GM18520 (cell line): ENCODE data around the gene PRPF40A.

Experiments used
- ATAC-seq: cut with Tn5 transposase; IDR thresholded peaks from one replicate; pipeline ENCODE4 v1.9.1; 2021; ENCODE audit not compliant: unreplicated experiment

PRPF40A gene

DNA sequence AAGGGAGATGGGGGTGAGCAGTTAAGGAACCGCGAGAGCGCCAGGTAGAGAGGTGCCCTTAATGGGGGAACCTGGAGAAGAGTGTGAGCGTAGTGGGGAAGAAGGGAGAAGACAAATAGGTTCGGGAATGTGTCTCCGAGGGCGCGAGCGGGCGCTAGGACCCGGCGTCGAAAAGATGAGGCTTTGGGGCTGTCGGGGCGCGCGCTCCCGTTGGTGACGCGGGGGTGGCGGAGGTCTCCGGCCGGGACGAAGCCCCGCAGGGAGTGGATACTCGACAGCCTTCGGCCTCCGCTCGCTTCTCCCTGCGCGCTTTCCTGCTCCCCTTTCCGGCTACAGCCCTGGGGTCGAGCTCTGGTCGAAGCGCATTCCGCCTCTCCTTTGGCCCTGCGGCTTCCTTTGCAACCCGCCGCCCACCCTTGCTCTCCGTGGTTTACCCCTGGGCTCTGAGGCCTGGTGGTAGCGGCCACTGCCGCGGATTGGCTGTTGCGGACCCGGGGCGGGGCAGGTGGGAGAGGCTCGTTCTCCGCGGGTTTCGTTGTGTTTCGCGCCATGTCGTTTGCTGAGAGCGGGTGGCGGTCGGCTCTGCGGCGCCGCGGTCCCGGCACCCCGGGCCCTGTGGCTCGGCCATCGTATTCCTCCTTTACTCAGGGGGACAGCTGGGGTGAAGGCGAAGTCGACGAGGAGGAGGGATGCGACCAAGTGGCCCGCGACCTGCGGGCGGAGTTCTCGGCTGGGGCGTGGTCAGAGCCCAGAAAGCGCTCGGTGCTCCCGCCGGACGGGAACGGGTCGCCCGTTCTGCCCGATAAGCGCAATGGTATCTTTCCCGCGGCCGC is 1.0 kb upstream of the PRPF40A start, which contains the start of gene ARL6IP6:
TSS of gene ARL6IP6 (plus strand) at position 545 of the 833 bp plus-strand sequence. CDS start at position 550, 5 bp downstream.
- ATAC-seq: peak; percentile 53

DNA sequence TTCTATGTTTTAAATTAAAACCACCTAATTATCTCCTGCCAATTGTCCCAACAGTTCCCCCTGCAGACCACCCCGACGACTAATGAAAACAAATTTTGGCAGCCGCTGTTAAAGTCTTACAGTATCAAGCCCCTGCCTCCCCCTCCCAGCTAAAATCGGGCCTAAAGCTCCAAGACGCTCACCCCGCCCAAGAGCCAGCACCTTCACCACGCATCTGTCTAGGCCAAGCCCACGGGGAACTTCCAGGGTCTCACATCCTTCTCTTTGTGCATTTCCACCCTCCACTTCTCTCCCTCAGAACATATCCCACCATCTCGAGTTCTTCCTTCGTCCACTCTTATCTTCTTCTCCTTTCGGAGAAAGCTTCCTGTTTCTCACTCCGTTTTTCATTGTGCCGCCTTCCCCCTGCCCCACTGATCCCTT is 445 bp downstream of the PRPF40A start:
- no peak for ATAC-seq

DNA sequence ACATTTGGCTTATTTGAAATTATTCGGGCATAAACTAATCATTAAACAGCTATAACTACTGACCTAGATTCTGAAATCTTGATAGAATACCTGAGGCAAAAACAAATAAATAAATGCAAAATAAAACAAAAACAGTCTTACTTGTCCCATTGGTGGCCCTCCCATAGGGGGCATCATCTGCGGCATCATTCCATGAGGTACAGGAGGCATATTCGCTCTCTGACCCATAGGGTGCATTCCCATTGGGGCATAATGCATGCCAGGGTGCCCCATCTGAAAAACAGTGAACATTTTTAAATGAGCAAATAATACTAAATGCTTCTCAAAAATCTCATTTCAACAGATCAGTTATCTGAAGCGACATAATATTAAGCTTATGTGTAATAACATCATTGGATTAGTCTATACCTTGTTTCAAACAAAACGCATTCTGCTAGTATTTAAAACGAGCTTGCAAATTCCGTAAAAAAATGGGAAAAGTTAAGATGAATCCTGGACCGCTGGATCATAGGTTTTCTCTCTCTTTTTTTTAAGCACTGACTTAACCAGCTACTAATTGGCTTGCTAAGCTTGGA is 1.3 kb downstream of the PRPF40A start:
- ATAC-seq: no peak

- ATAC-seq: no peak
Observed at GRCh38 chr2:152715112-152715511, 2.1 kb downstream of the PRPF40A start.

DNA sequence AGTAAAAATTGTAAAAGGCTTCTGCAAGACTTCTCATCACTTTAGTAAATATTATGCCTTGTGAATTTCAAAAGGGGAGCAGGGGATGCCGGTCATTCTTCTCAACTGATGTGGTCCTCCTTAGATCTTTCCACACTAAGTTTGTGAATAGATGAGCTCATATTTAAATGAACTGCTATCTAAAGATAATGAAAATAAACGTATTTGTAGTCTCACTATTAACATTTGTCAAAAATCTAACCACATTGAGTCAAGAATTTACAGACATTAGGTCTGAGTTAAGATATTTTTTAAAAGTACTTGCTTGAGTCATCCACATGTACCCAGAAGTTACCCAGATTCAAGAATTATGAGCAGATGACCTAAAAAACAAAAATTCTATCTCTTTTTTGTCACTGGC is 6.5 kb downstream of the PRPF40A start:
- ATAC-seq: no peak

- ATAC-seq: no peak
Observed at GRCh38 chr2:152708742-152709141, 8.5 kb downstream of the PRPF40A start.

- no peak for ATAC-seq
Observed at GRCh38 chr2:152706477-152707021, 10.7 kb downstream of the PRPF40A start.

GRCh38 chr2:152701198-152701597 is 16.1 kb downstream of the PRPF40A start:
- no peak for ATAC-seq

DNA sequence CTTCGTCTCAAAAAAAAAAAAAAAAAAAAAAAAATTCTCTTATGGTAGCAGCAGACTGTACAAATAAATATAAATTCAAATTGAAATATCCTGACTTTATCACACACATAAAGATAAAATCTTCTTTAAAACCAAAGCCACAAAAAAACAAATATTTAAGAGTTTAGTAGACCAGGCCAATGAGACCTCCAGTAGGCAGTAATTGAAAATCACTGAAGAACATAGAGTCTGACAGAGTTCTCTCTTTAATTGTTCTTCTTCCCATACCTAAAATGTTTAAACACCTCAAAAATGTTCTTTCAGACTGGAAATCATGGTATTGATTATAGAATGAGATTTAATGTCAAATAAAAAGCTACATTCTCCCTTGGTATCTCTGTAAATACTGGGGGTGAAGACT is 20.8 kb downstream of the PRPF40A start:
- ATAC-seq: no peak

DNA sequence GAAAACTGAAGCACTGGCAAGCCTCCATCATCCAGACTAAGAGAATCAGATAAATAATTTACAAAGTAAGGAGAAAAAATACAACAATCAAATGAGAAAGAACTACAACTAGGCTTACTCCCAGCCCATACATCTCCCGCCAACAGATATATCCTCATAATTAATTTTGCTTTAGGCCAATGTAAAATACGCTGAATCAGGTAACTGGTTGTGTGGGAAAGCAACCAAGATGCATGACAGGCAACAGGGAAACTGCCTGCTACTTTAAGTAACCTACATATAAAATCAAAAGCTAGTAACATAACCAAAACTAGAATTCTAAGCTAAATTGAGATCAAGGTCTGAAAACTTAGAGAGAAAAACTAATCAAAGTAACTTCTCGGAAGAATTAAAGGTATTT is 21.5 kb downstream of the PRPF40A start:
- no peak for ATAC-seq

GRCh38 chr2:152694161-152694661 is 23.1 kb downstream of the PRPF40A start:
- ATAC-seq: no peak

DNA sequence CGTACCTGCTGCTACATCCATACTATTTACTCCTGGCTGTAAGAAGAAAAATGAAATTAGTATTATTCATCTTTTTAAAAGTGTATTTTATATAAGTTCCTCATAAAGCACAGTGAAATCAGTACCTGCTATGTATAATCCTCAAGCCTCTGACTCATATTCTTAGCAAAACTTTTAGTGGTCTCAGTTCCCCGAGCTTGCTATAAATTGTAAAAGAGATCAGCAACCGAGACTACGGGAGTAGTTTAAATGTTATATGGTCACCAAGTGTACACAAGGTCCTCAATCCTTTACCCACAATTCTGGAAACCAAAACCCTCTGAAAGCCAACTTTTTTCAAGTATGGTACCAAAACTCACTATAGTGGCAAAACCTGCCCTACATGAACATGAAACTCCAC is 24.2 kb downstream of the PRPF40A start:
- ATAC-seq: peak; percentile 82

DNA sequence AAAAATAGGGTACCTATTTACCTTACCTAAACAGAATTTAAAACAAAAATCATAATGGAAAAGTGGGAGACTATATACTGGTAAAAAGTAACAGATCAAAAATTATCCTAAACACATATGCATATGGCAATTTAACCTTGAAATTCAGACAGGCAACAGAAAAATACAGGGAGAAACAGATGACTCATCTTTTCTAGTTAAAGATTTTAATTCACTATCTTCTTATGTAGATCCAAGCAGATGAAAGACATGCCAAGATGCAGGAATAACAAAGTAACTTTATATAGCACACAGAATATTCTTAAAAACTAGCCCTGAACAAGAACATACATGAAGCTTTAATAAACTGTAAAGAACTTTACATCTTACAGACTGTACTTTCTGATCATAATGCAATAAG is 30.9 kb downstream of the PRPF40A start:
- no peak for ATAC-seq

GRCh38 chr2:152683400-152683799 is 33.9 kb downstream of the PRPF40A start:
- ATAC-seq: no peak

- no peak for ATAC-seq
Observed at GRCh38 chr2:152682663-152683062, 34.6 kb downstream of the PRPF40A start.

- ATAC-seq: no peak
Observed at GRCh38 chr2:152678808-152679207, 38.5 kb downstream of the PRPF40A start.

DNA sequence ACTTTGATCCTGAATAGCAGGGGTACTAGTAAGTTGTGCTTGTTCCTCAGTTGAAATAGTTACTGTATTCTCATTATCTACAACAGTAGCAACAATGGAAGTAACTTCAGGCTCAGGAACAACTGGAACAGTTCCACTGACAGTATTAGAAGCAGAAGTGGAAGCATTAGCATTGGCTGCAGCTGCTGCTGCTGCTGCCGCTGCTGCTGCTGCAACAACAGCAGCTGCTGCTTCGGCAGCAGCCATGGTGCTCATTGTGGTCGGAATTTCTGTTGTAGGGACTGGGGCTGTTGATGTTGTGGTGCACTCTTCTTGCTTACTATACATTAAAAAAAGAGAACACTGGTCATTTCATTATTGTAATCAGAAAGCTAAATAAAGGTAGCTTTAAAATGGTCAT is 40.8 kb downstream of the PRPF40A start:
- ATAC-seq: no peak

GRCh38 chr2:152674334-152674733 is 42.9 kb downstream of the PRPF40A start:
- ATAC-seq: no peak

DNA sequence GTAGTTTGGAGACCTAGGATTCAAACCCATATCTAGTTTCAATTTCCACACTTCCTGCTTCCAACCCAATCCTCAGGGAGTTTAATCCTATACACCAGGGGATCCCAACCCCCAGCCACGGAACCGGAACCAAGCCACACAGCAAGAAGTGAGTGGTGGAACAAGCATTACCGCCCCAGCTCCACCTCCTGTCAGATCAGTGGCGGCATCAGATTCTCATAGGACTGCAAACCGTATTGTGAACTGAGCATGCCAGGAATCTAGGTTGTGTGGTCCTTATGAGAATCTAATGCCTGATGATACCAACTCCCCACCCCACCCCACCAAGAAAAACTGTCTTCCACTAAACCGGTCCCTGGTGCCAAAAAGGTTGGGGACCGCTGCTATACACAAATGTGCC is 52.5 kb downstream of the PRPF40A start:
- no peak for ATAC-seq

DNA sequence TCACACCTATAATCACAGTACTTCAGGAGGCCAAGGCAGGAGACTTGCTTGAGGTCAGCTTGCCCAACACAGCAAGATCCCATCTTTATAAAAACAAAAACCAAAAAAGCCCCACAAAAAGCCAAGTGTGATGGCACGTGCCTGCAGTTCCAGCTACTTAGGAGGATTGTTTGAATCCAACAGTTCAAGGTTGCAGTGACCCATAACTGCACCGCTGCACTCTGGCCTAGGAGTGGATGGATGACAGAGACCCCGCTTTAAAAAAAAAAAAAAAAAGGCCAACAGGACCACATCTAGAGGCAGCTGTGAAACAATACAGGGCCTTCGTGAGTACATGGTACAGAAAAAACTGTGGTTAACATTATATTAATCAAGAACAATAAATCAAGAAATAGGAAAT is 56.2 kb downstream of the PRPF40A start:
- ATAC-seq: no peak

GRCh38 chr2:152658221-152658620 is 59.0 kb downstream of the PRPF40A start:
- no peak for ATAC-seq

DNA sequence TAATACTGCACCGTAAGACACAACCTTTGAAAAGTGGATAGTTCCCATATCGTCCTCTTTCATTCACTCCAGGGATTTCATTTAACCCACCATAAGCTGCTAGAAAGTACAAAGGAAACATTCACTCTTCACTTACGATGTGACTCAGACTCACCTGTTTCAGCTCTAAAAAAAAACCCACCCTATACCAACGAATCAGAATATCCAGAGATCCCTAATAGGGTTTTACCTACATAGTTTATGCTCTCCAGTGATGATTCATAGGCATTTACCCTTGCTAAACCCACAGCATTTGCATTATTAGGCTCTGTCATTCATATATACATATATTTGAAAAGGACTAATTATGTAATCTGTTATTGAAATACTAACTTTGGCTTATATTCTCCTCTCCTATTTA is 60.2 kb downstream of the PRPF40A start:
- ATAC-seq: peak; percentile 75
